MCF 10A (cell line): ENCODE results near the gene PCDHGB1. TPM values are rescaled to one million over a fixed set of nuclear protein-coding genes. Genes with fewer than 3 reads are reported as not detected.
"Not testable (repeated sequence)": the region's sequence is repeated elsewhere in the genome, so short reads cannot be mapped to it uniquely, and the experiment has no call there.

Source experiments
- BruUV-seq: library from RNA; stranded (reverse); fragments of 400-500 nt; replicated peaks from 2 replicates; lab custom pipeline; 2021; lab: Mats Ljungman, UMichigan
- CTCF ChIA-PET: fragments of 300-600 bp; sonication (Branson Sonifier 250); formaldehyde crosslinking; extraction: SDS; loops from one replicate; lab custom pipeline; 2021; ENCODE audit warnings: antibody characterized with exemption, inconsistent platforms; lab: Yijun Ruan, JAX
- POLR2A ChIA-PET: fragments of 300-600, 350-650 bp; sonication (Branson Sonifier 250); formaldehyde crosslinking; extraction: SDS; loops from one replicate; lab custom pipeline; 2020; ENCODE audit warnings: antibody characterized with exemption, inconsistent platforms; lab: Yijun Ruan, JAX
- DNase-seq: peaks from one replicate; pipeline ENCODE4 v3.0.0-alpha.2; 2018; ENCODE audit not compliant: unreplicated experiment
- H3K27ac Mint-ChIP-seq: one replicate; pipeline ENCODE4 v1.8.0; 2022; ENCODE audit warnings: mild to moderate bottlenecking, low read depth, mixed read lengths; ENCODE audit not compliant: unreplicated experiment
- H3K27me3 Mint-ChIP-seq: one replicate; pipeline ENCODE4 v1.8.0; 2022; ENCODE audit warnings: mixed read lengths; ENCODE audit not compliant: insufficient read depth, unreplicated experiment
- H3K36me3 Mint-ChIP-seq: one replicate; pipeline ENCODE4 v1.8.0; 2022; ENCODE audit warnings: mild to moderate bottlenecking, moderate library complexity, mixed read lengths; ENCODE audit not compliant: insufficient read depth, unreplicated experiment
- H3K4me1 Mint-ChIP-seq: one replicate; pipeline ENCODE4 v1.8.0; 2022; ENCODE audit warnings: mixed read lengths; ENCODE audit not compliant: insufficient read depth, unreplicated experiment
- H3K4me3 Mint-ChIP-seq: one replicate; pipeline ENCODE4 v1.8.0; 2022; ENCODE audit warnings: mild to moderate bottlenecking, moderate library complexity, mixed read lengths; ENCODE audit not compliant: unreplicated experiment
- H3K9me3 Mint-ChIP-seq: one replicate; pipeline ENCODE4 v1.8.0; 2022; ENCODE audit warnings: mixed read lengths; ENCODE audit not compliant: unreplicated experiment
- CTCF ChIP-seq: fragments of 200-600 bp; IDR thresholded peaks from one replicate; pipeline ENCODE4 v1.8.0; 2022; ENCODE audit warnings: antibody characterized with exemption, mild to moderate bottlenecking; ENCODE audit not compliant: unreplicated experiment
- intact Hi-C: fragments of 100-400 bp; cut with micrococcal nuclease; formaldehyde crosslinking; loops from 2 replicates; pipeline ENCODE4 v1.14.1; 2022
- total RNA-seq: library from RNA; stranded (reverse); gene quantifications from 2 replicates; pipeline ENCODE4 v1.2.3, GENCODE V29; 2022

Gene PCDHGB1
- total RNA-seq, 1 experiment from 2014 or later = 0.19 TPM

GRCh38 chr5:141330299-141331080, 19.4 kb upstream of the PCDHGB1 start, which contains the start of gene PCDHGA1:
TSS of gene PCDHGA1 (plus strand) at chr5:141330514.
- Mint-ChIP-seq H3K4me3 (peak within 1 kb of the TSS; percentile 58), H3K27me3 (no peaks in the 10 kb centered on the region), H3K9me3 (peaks cover 7% of the 10 kb centered on the region), H3K36me3 (no peaks in the 10 kb centered on the region), H3K4me1 (no peaks in the 10 kb centered on the region), H3K27ac (no peak within 1 kb of the TSS)
- intact Hi-C loops = no loop called here
- POLR2A ChIA-PET = interaction anchor here (3.3 kb wide), 1 partner anchor 10 kb away, joined by 21 read pairs; the partner anchor contains the start of gene TAF7
- peak; percentile 47 for TF ChIP-seq CTCF
- peak; percentile 60 for DNase-seq
- CTCF ChIA-PET = interaction anchor here (0.6 to 3.9 kb wide), 13 partner anchors 8 to 247 kb away, joined by 3 to 31 read pairs (median 5); partner anchors contain the start of genes PCDHB14 and TAF7
- BruUV-seq = no TSS peak

- H3K36me3 Mint-ChIP-seq, H3K27ac Mint-ChIP-seq, H3K4me1 Mint-ChIP-seq, BruUV-seq, H3K4me3 Mint-ChIP-seq, DNase-seq, intact Hi-C loops, H3K27me3 Mint-ChIP-seq: not testable (repeated sequence)
- H3K9me3 Mint-ChIP-seq = peaks cover 14% of the 10 kb centered on the region
- ChIA-PET POLR2A (interaction anchor here (0.7 to 0.8 kb wide), 2 partner anchors 8 to 12 kb away, joined by 3 to 5 read pairs; partner anchors contain the start of gene TAF7), CTCF (interaction anchor here (3.5 kb wide), 1 partner anchor 13 kb away, joined by 18 read pairs; the partner anchor contains the start of gene TAF7)
Observed at GRCh38 chr5:141332571-141332970, 17.3 kb upstream of the PCDHGB1 start.

- peak; percentile 30 for TF ChIP-seq CTCF
- CTCF ChIA-PET = interaction anchor here (0.6 to 1.4 kb wide), 8 partner anchors 8 to 377 kb away, joined by 3 to 8 read pairs (median 4); partner anchors contain the start of genes PCDHB10 and TAF7
- intact Hi-C loops = no loop called here
- Mint-ChIP-seq H3K9me3 (peaks cover 57% of the 10 kb centered on the region), H3K36me3 (peaks cover 4% of the 10 kb centered on the region), H3K27ac (no peak within 1 kb of the TSS), H3K4me1 (no peaks in the 10 kb centered on the region), H3K4me3 (peak within 1 kb of the TSS; percentile 30), H3K27me3 (no peaks in the 10 kb centered on the region)
- no TSS peak for BruUV-seq
- POLR2A ChIA-PET = interaction anchor here (0.9 kb wide), 1 partner anchor 18 kb away, joined by 3 read pairs; the partner anchor contains the start of gene TAF7
- DNase-seq = peak; percentile 34
Observed at GRCh38 chr5:141338538-141339306, 11.2 kb upstream of the PCDHGB1 start, which contains the start of gene PCDHGA2. TSS of gene PCDHGA2 (plus strand) at chr5:141338760.

GRCh38 chr5:141340781-141341354, 9.0 kb upstream of the PCDHGB1 start:
- H3K4me3 Mint-ChIP-seq, intact Hi-C loops, H3K4me1 Mint-ChIP-seq, H3K36me3 Mint-ChIP-seq, BruUV-seq, CTCF ChIA-PET, H3K27me3 Mint-ChIP-seq, H3K27ac Mint-ChIP-seq, DNase-seq: not testable (repeated sequence)
- H3K9me3 Mint-ChIP-seq = peaks cover 59% of the 10 kb centered on the region
- POLR2A ChIA-PET = interaction anchor here (0.9 kb wide), 1 partner anchor 182 kb away, joined by 3 read pairs; no protein-coding TSS in a partner anchor
